Tibial nerve (tissue), 3 donors: ENCODE data around the gene EPGN.

Experiments used
- POLR2A ChIP-seq, 2 donors: fragments of 450-650 bp; IDR thresholded peaks; one replicate each; pipeline ENCODE4 v1.6.1; 2017; ENCODE audit warnings: antibody characterized with exemption in 2 of 2, mild to moderate bottlenecking in 2 of 2, moderate library complexity in 2 of 2
- TF ChIP-seq, protein P1 (sequence below), 5 experiments: fragments of 200-600 bp in 3 of 5; fragments of 450-650 bp in 2 of 5; sonication (generic) in 3 of 5; IDR thresholded peaks; one replicate each; pipeline ENCODE4 v1.5.1; 2016 to 2019; ENCODE audit warnings: antibody characterized with exemption in 5 of 5, mild to moderate bottlenecking in 3 of 5, moderate library complexity in 2 of 5

DNA sequence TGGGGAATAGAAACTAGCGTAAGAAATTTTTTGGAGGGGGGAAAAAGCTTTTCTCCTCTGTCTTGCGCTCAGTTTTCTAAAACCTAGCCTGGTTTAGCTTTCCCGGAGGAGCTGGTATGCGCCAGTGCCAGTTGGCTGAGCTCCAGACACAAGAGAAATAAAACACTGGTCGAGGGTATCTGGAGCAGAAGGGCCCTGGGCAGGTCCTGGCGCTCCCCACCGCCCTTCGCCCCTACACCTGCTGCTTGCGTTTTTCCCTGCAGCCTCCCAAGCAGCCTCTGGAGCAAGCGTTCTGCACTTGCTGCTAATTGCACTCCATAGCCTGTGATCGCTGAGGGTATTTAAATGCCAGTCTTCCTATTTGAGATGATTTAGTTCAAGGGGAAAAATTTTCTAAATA lies 57.5 kb downstream of the EPGN start:
- TF ChIP-seq, protein P1, sequence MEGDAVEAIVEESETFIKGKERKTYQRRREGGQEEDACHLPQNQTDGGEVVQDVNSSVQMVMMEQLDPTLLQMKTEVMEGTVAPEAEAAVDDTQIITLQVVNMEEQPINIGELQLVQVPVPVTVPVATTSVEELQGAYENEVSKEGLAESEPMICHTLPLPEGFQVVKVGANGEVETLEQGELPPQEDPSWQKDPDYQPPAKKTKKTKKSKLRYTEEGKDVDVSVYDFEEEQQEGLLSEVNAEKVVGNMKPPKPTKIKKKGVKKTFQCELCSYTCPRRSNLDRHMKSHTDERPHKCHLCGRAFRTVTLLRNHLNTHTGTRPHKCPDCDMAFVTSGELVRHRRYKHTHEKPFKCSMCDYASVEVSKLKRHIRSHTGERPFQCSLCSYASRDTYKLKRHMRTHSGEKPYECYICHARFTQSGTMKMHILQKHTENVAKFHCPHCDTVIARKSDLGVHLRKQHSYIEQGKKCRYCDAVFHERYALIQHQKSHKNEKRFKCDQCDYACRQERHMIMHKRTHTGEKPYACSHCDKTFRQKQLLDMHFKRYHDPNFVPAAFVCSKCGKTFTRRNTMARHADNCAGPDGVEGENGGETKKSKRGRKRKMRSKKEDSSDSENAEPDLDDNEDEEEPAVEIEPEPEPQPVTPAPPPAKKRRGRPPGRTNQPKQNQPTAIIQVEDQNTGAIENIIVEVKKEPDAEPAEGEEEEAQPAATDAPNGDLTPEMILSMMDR (IDR thresholded peaks at IDR 0.05), result no peak
- TF ChIP-seq POLR2A (IDR thresholded peaks at IDR 0.05), result no peak
